Measurements from ENCODE around the gene METTL14.

Gene METTL14

DNA sequence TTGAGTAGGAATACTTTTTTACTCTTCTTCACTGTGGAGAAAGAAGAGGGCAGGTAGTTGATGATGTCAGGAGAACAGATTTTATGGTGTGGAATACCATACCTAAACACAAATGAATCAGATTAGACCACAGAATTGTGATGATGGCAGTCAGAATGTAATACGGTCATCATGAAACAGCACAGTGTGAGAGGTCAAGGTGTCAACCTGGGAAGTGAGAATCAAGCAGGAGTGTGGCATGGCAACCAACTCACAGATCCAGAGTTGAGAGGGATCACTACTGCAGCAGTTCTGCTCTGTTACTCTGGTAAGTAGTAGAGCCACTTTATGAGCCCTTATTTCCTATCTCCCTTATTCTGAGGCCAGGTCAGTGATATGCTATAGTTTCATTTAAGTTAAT, 27.7 kb downstream of the METTL14 start:
- TF ChIP-seq CTCF (IDR thresholded peaks at IDR 0.05): no peak
- Histone ChIP-seq H3K36me3 (ENCODE audit: control insufficient read depth, insufficient read depth, low read length) (no peaks in the 10 kb centered on the region), H3K79me2 (no peaks in the 10 kb centered on the region)

GRCh38 chr4:118714682-118715081, 29.5 kb downstream of the METTL14 start:
- Histone ChIP-seq H3K27ac (no peak overlapping the region), H3K9ac (no peak overlapping the region), H3K4me1 (no peaks in the 10 kb centered on the region), H3K9me3 (ENCODE audit: control insufficient read depth, low read length) (no peaks in the 10 kb centered on the region), H3K4me2 (ENCODE audit: low read length) (no peak overlapping the region), H3K4me3 (ENCODE audit: low read depth, low read length) (no peak overlapping the region), H3K79me2 (no peaks in the 10 kb centered on the region), H3K27me3 (ENCODE audit: control insufficient read depth, insufficient read depth, low read length) (no peaks in the 10 kb centered on the region), H2AFZ (no peak overlapping the region), H3K36me3 (ENCODE audit: control insufficient read depth, insufficient read depth, low read length) (no peaks in the 10 kb centered on the region)
- no peak for TF ChIP-seq CTCF (IDR thresholded peaks at IDR 0.05)

More for the DNA sequence above, 27.7 kb downstream of the METTL14 start:
- Histone ChIP-seq H3K27me3 (ENCODE audit: control insufficient read depth, insufficient read depth, low read length) (no peaks in the 10 kb centered on the region), H3K9ac (no peak overlapping the region), H3K9me3 (ENCODE audit: control insufficient read depth, low read length) (no peaks in the 10 kb centered on the region), H3K4me2 (ENCODE audit: low read length) (no peak overlapping the region), H3K27ac (no peak overlapping the region), H3K4me1 (no peaks in the 10 kb centered on the region), H3K4me3 (ENCODE audit: low read depth, low read length) (no peak overlapping the region), H2AFZ (no peak overlapping the region)

DNA sequence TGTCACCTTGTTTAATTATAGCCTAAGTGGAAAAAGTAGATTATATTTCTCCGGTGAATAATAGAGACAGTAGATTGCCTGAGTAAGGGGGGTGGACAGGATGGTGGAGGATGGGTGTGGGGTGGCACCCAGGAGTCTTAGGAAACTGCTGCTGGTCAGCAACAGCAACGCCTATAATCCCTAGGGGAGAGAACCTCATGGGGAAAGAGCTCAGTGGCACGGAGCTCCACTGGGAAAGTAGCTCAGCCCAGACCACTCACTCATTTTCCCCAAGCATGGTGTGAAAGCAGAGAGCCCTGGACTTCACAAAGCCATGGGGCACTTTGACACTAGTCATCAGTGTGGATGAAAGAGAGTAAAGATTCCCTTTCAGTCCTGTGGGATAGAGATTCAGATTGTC, 31.1 kb downstream of the METTL14 start:
- Histone ChIP-seq H3K4me2 (ENCODE audit: low read length) (no peak overlapping the region), H3K9ac (no peak overlapping the region), H3K79me2 (no peaks in the 10 kb centered on the region), H3K36me3 (ENCODE audit: control insufficient read depth, insufficient read depth, low read length) (no peaks in the 10 kb centered on the region), H3K9me3 (ENCODE audit: control insufficient read depth, low read length) (no peaks in the 10 kb centered on the region), H3K4me3 (ENCODE audit: low read depth, low read length) (no peak overlapping the region), H2AFZ (no peak overlapping the region), H3K4me1 (no peaks in the 10 kb centered on the region), H3K27ac (no peak overlapping the region), H3K27me3 (ENCODE audit: control insufficient read depth, insufficient read depth, low read length) (no peaks in the 10 kb centered on the region)
- TF ChIP-seq CTCF (IDR thresholded peaks at IDR 0.05): no peak

- H3K4me2 ChIP-seq (ENCODE audit: low read length): no peak overlapping the region
- no peak overlapping the region for H3K9ac ChIP-seq
- no peaks in the 10 kb centered on the region for H3K9me3 ChIP-seq (ENCODE audit: control insufficient read depth, low read length)
- H3K27me3 ChIP-seq (ENCODE audit: control insufficient read depth, insufficient read depth, low read length): no peaks in the 10 kb centered on the region
- no peak overlapping the region for H3K4me3 ChIP-seq (ENCODE audit: low read depth, low read length)
- H3K36me3 ChIP-seq (ENCODE audit: control insufficient read depth, insufficient read depth, low read length): no peaks in the 10 kb centered on the region
- no peaks in the 10 kb centered on the region for H3K79me2 ChIP-seq
- TF ChIP-seq CTCF (IDR thresholded peaks at IDR 0.05): no peak
- no peaks in the 10 kb centered on the region for H3K4me1 ChIP-seq
- H3K27ac ChIP-seq: no peak overlapping the region
- no peak overlapping the region for H2AFZ ChIP-seq
Observed at GRCh38 chr4:118718511-118719170, 33.4 kb downstream of the METTL14 start.

GRCh38 chr4:118721752-118722151, 36.6 kb downstream of the METTL14 start:
- H3K79me2 ChIP-seq: no peaks in the 10 kb centered on the region
- H3K36me3 ChIP-seq (ENCODE audit: control insufficient read depth, insufficient read depth, low read length): no peaks in the 10 kb centered on the region
- no peak overlapping the region for H2AFZ ChIP-seq
- H3K4me3 ChIP-seq (ENCODE audit: low read depth, low read length): no peak overlapping the region
- H3K4me2 ChIP-seq (ENCODE audit: low read length): no peak overlapping the region
- no peaks in the 10 kb centered on the region for H3K9me3 ChIP-seq (ENCODE audit: control insufficient read depth, low read length)
- no peaks in the 10 kb centered on the region for H3K27me3 ChIP-seq (ENCODE audit: control insufficient read depth, insufficient read depth, low read length)
- H3K27ac ChIP-seq: no peak overlapping the region
- no peaks in the 10 kb centered on the region for H3K4me1 ChIP-seq
- no peak overlapping the region for H3K9ac ChIP-seq
- TF ChIP-seq CTCF (IDR thresholded peaks at IDR 0.05): no peak

Data from parathyroid adenoma (tissue), 2 donors.